KMS-11 (cell line): ENCODE measurements around the gene SLC19A1.

ENCODE experiments used
- H2AFZ ChIP-seq: fragments of 200-600 bp; sonication (generic); 2 replicates; pipeline ENCODE4 v1.6.1; 2016; ENCODE audit warnings: antibody characterized with exemption, mixed run types, low read depth
- H3K27ac ChIP-seq: fragments of 200-600 bp; sonication (generic); 2 replicates; pipeline ENCODE4 v1.6.1; 2016; ENCODE audit warnings: mild to moderate bottlenecking, mixed run types
- H3K27me3 ChIP-seq: fragments of 200-600 bp; sonication (generic); 2 replicates; pipeline ENCODE4 v1.6.1; 2017; ENCODE audit warnings: mild to moderate bottlenecking, low read depth, mixed run types, moderate library complexity; ENCODE audit not compliant: insufficient read depth
- H3K36me3 ChIP-seq: fragments of 200-600 bp; sonication (generic); 2 replicates; pipeline ENCODE4 v1.6.1; 2017; ENCODE audit warnings: mild to moderate bottlenecking, mixed run types; ENCODE audit not compliant: insufficient read depth
- H3K4me1 ChIP-seq: fragments of 200-600 bp; sonication (generic); 2 replicates; pipeline ENCODE4 v1.6.1; 2016; ENCODE audit warnings: mild to moderate bottlenecking, low read depth, mixed run types; ENCODE audit not compliant: poor library complexity, severe bottlenecking
- H3K4me2 ChIP-seq: fragments of 200-600 bp; sonication (generic); 2 replicates; pipeline ENCODE4 v1.7.0; 2016; ENCODE audit warnings: mild to moderate bottlenecking, mixed run types
- H3K4me3 ChIP-seq: fragments of 200-600 bp; sonication (generic); IDR thresholded peaks from 2 replicates; pipeline ENCODE4 v1.6.1; 2017; ENCODE audit warnings: low read depth, low read length, mixed read lengths; ENCODE audit not compliant: insufficient read depth
- H3K79me2 ChIP-seq: fragments of 200-600 bp; sonication (generic); 2 replicates; pipeline ENCODE4 v1.6.1; 2016; ENCODE audit warnings: low read depth, mixed run types; ENCODE audit not compliant: insufficient read depth
- H3K9ac ChIP-seq: fragments of 200-600 bp; sonication (generic); 2 replicates; pipeline ENCODE4 v1.6.1; 2016; ENCODE audit warnings: mild to moderate bottlenecking, mixed run types
- H4K20me1 ChIP-seq: fragments of 200-600 bp; sonication (generic); 2 replicates; pipeline ENCODE4 v1.6.1; 2016; ENCODE audit warnings: mild to moderate bottlenecking, mixed run types; ENCODE audit not compliant: insufficient read depth
- CTCF ChIP-seq: fragments of 200-600 bp; sonication (generic); conservative IDR thresholded peaks from 2 replicates; pipeline ENCODE4 v1.6.1; 2017; ENCODE audit warnings: low read depth, mild to moderate bottlenecking, antibody characterized with exemption, low read length, moderate library complexity, mixed read lengths

Gene SLC19A1

GRCh38 chr21:45537746-45538291, 4.4 kb downstream of the SLC19A1 start:
- H2AFZ ChIP-seq: no peak overlapping the region
- peaks cover 38% of the 10 kb centered on the region for H3K79me2 ChIP-seq
- no peak overlapping the region for H3K27ac ChIP-seq
- no peaks in the 10 kb centered on the region for H3K27me3 ChIP-seq
- no peak overlapping the region for H3K4me2 ChIP-seq
- no peak overlapping the region for H3K4me3 ChIP-seq
- no peaks in the 10 kb centered on the region; the same call in 1 of the 2 replicates for H3K36me3 ChIP-seq
- H3K4me1 ChIP-seq: no peaks in the 10 kb centered on the region
- H4K20me1 ChIP-seq: no peaks in the 10 kb centered on the region
- TF ChIP-seq CTCF: no peak
- no peak overlapping the region for H3K9ac ChIP-seq

- H2AFZ ChIP-seq: no peak overlapping the region
- no peak overlapping the region for H3K27ac ChIP-seq
- H4K20me1 ChIP-seq: no peaks in the 10 kb centered on the region
- H3K4me3 ChIP-seq: no peak overlapping the region
- H3K4me1 ChIP-seq: no peaks in the 10 kb centered on the region
- no peaks in the 10 kb centered on the region for H3K27me3 ChIP-seq
- H3K4me2 ChIP-seq: no peak overlapping the region
- peaks cover 38% of the 10 kb centered on the region for H3K79me2 ChIP-seq
- TF ChIP-seq CTCF: no peak
- H3K9ac ChIP-seq: no peak overlapping the region
- peaks cover 2% of the 10 kb centered on the region; the same call in 1 of the 2 replicates for H3K36me3 ChIP-seq
Measured at GRCh38 chr21:45537111-45537745, 5.0 kb downstream of the SLC19A1 start.

GRCh38 chr21:45536301-45537081, 5.7 kb downstream of the SLC19A1 start:
- Histone ChIP-seq H4K20me1 (no peaks in the 10 kb centered on the region), H3K4me1 (no peaks in the 10 kb centered on the region)
- no peak for TF ChIP-seq CTCF

GRCh38 chr21:45535341-45536081, 6.7 kb downstream of the SLC19A1 start:
- H4K20me1 ChIP-seq: no peaks in the 10 kb centered on the region
- peaks cover 27% of the 10 kb centered on the region for H3K79me2 ChIP-seq
- H3K36me3 ChIP-seq: peaks cover 6% of the 10 kb centered on the region; the same call in 1 of the 2 replicates
- H3K27ac ChIP-seq: no peak overlapping the region
- no peak overlapping the region for H3K9ac ChIP-seq
- H3K4me2 ChIP-seq: no peak overlapping the region
- no peaks in the 10 kb centered on the region for H3K4me1 ChIP-seq
- TF ChIP-seq CTCF: no peak
- H3K4me3 ChIP-seq: no peak overlapping the region
- no peak overlapping the region for H2AFZ ChIP-seq
- no peaks in the 10 kb centered on the region for H3K27me3 ChIP-seq

More at GRCh38 chr21:45536301-45537081, 5.7 kb downstream of the SLC19A1 start:
- no peak overlapping the region for H3K4me3 ChIP-seq
- no peak overlapping the region for H3K9ac ChIP-seq
- peaks cover 37% of the 10 kb centered on the region for H3K79me2 ChIP-seq
- no peak overlapping the region for H3K4me2 ChIP-seq
- H3K27ac ChIP-seq: no peak overlapping the region
- H3K36me3 ChIP-seq: peaks cover 4% of the 10 kb centered on the region; the same call in 1 of the 2 replicates
- no peaks in the 10 kb centered on the region for H3K27me3 ChIP-seq
- H2AFZ ChIP-seq: no peak overlapping the region
